Erythroblast (primary cell): ENCODE results near the gene MORC3.
"Not testable (repeated sequence)": the region's sequence is repeated elsewhere in the genome, so short reads cannot be mapped to it uniquely, and the experiment has no call there.

ENCODE experiments used
- GATA1 ChIP-seq: IDR thresholded peaks from 2 replicates; pipeline ENCODE4 v1.6.1; 2011; ENCODE audit warnings: low read depth, mild to moderate bottlenecking, control low read depth, low read length, moderate library complexity
- POLR2A ChIP-seq: IDR thresholded peaks from 2 replicates; pipeline ENCODE4 v1.6.1; 2011; ENCODE audit warnings: mild to moderate bottlenecking, low read length

GRCh38 chr21:36283231-36283622 lies 36.8 kb upstream of the MORC3 start:
- TF ChIP-seq POLR2A, GATA1: not testable (repeated sequence)
